GM18951 (cell line): ENCODE results near the gene MAP3K10.

Source experiments
- POLR2A ChIP-seq: IDR thresholded peaks from 4 replicates; pipeline ENCODE4 v1.6.1; 2011; ENCODE audit warnings: mild to moderate bottlenecking; ENCODE audit not compliant: insufficient read length, insufficient read depth; ENCODE audit errors: extremely low read depth
- in situ Hi-C: fragments of 300-500 bp; cut with MboI; formaldehyde crosslinking; loops from one replicate; pipeline ENCODE4 v1.12.0; 2022; ENCODE audit warnings: low sequenced_read_pairs, mixed read lengths, inconsistent platforms; ENCODE audit not compliant: unreplicated experiment

MAP3K10 gene

GRCh38 chr19:40228863-40229262 lies 37.6 kb downstream of the MAP3K10 start:
- TF ChIP-seq POLR2A = no peak
- in situ Hi-C loops = no loop called here

GRCh38 chr19:40229484-40229883 lies 38.3 kb downstream of the MAP3K10 start:
- in situ Hi-C loops = no loop called here
- no peak for TF ChIP-seq POLR2A

DNA sequence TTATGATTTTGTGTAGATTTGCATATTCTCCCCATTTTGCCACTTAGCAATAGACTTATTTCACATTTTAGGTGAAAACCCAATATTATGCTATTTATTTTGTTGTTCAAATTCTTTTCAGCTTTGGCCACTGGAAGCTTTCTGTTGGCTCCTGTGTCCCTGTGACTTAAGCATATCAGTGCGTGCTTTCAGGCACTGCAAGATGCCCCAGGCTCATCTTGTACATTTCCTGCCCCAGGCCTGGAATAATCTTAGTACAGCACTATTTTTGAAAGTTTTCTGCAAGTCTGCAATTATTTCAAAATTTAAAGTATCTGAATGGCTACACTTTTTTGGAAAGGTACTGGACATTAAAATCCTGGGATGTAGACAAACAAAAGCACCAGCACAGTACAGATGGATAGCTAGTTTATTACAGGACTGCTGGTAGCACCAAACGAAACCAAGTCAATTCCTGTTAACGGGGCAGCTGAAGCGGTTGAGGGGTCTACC lies 38.7 kb downstream of the MAP3K10 start:
- in situ Hi-C loops = no loop called here

GRCh38 chr19:40231057-40231456 lies 39.8 kb downstream of the MAP3K10 start:
- no peak for TF ChIP-seq POLR2A
- in situ Hi-C loops = no loop called here

More for the DNA sequence above, 38.7 kb downstream of the MAP3K10 start:
- TF ChIP-seq POLR2A = no peak

GRCh38 chr19:40231544-40232424 lies 40.6 kb downstream of the MAP3K10 start:
- TF ChIP-seq POLR2A = no peak
- in situ Hi-C loops = no loop called here

GRCh38 chr19:40232479-40232878 lies 41.3 kb downstream of the MAP3K10 start:
- no peak for TF ChIP-seq POLR2A

DNA sequence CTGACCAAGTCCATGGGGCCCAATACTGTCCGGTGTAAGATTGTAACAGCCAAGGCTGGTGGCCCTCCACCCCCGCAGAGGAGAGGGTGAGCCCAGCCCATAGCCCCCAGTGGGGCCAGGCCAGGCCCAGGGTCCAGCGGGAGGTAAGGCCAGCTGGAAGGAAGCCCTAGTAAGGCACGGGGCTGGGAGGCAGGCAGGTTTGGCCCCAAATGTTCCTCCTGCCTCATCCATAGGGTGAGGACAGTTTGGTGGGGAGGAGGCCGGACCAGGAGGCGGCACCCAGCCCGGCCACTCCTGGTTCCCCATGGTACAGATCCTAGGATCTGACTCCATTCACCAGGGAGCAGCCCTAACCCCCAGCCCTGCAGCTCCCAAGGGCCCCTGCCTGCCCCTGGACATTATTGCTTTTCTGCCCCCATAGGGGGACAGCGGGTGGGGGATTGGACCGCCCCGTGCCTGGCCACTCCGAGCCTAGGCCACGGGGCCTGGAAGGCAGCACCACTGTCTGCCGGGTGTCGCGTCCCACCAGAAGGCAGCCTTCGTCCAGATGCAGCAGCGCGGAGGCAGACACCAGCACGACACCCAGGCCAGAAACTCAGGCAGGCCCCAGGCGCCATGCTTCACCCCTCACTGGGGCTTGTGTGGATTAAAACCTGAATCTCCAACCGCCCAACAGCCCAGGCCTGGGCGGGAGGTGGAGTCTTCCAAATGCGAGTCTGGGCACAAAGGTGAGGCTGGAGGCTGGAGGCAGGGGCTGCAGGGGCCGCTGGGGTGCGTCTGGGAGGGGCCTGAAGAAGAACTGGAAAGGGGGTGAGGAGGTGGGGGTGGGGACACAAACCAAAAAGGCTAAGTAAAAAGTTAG lies 42.0 kb downstream of the MAP3K10 start:
- TF ChIP-seq POLR2A = no peak
- in situ Hi-C loops = no loop called here

More at GRCh38 chr19:40232479-40232878, 41.3 kb downstream of the MAP3K10 start:
- in situ Hi-C loops = no loop called here

- in situ Hi-C loops = no loop called here
These were observed 42.7 kb downstream of the MAP3K10 start for GRCh38 chr19:40233811-40234389.

DNA sequence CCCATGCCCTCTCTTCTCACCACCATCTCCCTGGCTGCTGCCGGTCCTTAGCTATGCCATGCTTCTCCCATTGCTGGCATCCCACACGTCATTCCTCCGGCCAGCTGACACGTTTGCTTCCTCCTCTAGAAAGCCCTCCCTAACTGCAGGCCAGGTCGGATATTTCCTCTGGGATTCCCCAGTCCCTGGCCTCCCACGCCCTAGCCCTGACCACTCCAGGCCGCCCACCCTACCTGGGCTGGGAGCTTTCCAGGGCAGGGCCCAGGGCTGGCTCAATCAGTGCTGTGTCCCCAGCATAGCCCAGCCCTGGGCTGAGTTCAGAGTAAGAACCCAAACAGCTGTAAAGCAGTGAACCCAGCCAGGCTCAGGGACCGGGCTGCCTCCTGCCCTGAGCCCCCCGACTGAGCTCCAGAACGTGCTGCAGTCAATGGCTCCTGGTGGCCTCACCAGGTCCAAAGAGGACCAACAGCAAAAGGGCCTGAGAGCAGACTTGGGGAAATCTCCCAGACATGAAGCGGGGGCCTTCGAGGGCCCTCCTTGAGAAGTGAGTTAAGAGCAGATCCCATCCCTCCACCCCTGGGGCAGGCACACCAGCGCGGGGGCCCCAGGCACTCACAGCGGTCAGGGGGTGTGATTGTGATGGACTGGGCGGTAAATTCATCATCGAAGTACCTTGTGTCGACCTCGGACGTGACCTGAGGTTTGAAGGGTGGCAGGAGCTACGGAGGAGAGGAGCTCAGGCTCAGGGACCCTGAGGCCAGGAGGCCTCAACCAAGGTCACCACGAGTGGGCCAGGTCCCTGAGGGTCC lies 43.4 kb downstream of the MAP3K10 start:
- in situ Hi-C loops = no loop called here
- TF ChIP-seq POLR2A = no peak

More at GRCh38 chr19:40233811-40234389, 42.7 kb downstream of the MAP3K10 start:
- no peak for TF ChIP-seq POLR2A

DNA sequence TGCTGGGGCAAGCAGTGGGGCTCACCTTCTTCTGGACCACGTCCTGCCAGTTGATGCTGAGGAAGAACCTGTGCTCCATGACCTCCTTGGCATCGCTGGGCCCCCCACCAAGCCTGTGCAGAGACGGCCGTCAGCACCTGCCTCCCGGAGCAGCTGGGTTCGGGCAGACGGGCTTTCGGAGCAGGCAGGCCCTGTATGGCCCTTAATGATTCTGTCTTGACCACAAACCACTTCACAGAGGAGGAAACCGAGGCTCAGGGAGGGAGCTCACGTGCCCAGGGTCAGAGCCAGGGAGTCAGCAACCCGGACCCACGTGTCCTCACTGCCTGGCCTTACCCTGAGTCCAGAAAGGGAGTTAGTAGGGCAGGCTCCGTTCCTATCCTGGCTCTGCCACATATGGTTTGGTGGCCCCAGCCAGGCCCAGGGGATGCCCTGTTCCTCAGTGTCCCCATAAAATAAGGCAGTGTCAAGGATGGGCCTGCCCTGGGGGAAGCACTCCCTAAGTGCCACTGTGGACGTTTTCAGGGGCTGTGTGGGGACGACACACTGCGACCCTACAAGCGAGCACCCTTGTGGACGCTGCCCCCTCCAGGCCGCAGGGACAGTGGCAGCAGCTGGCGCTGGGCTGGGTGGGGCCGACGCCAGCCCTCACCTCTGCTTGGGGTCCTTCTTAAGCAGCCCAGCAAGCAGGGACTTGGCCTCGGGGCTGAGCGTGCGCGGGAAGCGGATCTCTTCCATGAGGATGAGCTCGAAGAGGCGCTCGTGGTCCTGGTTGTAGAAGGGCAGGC lies 44.2 kb downstream of the MAP3K10 start:
- in situ Hi-C loops = no loop called here
- TF ChIP-seq POLR2A = no peak

DNA sequence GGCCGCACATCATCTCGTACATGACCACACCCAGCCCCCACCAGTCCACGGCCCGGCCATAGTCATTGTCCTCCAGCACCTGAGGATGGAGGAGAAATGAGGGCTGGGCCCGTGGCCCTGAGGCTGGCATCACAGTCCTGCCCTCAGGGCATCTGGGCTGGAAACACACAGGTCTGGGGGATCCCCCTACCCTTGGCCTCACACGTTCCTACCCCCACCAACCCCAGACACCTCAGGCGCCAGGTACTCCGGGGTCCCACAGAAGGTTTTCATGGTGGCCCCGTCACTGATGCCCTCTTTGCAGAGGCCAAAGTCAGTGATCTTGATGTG lies 44.8 kb downstream of the MAP3K10 start:
- in situ Hi-C loops = no loop called here

GRCh38 chr19:40236366-40236765 lies 45.1 kb downstream of the MAP3K10 start:
- in situ Hi-C loops = no loop called here
- TF ChIP-seq POLR2A = no peak

More for the DNA sequence above, 44.8 kb downstream of the MAP3K10 start:
- TF ChIP-seq POLR2A = no peak
